ENCODE measurements around the gene NXF1. TPM values are rescaled to one million over a fixed set of nuclear protein-coding genes. Genes with fewer than 3 reads are reported as not detected.

Gene NXF1
- total RNA-seq, 4 donors from 2014 or later: 56.6 to 114 (median 79.6) TPM

DNA sequence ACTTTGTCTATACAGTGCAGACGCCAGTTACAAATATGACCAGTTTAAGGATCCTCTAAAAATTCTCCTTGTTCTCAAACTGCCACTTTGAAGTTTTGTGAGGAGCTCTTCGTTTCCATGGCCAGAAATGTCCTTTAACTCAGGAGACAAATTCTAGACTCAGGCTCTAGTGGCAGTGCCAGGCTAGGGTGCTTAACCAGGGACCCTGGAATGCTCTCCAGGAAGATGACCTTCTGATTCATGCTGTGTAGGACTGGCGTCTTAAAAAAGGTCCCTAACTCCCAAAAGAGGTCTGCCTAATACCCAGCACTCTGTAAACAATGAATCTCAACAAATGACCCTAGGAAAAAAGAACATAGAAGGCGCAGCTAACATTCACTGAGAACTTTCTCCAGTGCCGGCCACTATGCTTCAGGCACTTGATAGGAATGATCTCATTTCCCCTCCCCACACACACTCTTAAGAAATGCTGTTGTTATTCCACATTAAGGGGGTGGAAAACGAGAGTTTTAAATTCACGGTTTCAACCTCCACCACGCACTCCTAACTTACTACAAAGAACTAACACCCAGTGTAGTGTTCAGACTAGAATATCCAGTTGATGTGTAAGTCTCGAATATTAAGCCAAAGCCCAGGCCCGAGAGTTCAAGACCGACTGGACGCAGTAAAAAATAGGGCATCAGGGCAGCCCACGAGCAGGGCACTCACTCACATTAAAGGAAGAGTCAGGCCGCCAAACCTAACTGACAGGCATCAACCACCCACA lies 747 bp downstream of the NXF1 start:
- 2 to 3% methylated on average over 14 of the region's 14 CpGs for WGBS, 2 donors
- TF ChIP-seq POLR2A (IDR thresholded peaks at IDR 0.05): no peak
- TF ChIP-seq, protein P1, sequence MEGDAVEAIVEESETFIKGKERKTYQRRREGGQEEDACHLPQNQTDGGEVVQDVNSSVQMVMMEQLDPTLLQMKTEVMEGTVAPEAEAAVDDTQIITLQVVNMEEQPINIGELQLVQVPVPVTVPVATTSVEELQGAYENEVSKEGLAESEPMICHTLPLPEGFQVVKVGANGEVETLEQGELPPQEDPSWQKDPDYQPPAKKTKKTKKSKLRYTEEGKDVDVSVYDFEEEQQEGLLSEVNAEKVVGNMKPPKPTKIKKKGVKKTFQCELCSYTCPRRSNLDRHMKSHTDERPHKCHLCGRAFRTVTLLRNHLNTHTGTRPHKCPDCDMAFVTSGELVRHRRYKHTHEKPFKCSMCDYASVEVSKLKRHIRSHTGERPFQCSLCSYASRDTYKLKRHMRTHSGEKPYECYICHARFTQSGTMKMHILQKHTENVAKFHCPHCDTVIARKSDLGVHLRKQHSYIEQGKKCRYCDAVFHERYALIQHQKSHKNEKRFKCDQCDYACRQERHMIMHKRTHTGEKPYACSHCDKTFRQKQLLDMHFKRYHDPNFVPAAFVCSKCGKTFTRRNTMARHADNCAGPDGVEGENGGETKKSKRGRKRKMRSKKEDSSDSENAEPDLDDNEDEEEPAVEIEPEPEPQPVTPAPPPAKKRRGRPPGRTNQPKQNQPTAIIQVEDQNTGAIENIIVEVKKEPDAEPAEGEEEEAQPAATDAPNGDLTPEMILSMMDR (IDR thresholded peaks at IDR 0.05): no peak
- intact Hi-C loops (cut with DNase I; ENCODE audit: low total_unique reads): no loop called here
- H3K4me3 ChIP-seq (ENCODE audit: low read depth, poor library complexity, severe bottlenecking): peak overlapping the region; percentile 97
- no peak for DNase-seq (ENCODE audit: low spot score in 2 of 2)

DNA sequence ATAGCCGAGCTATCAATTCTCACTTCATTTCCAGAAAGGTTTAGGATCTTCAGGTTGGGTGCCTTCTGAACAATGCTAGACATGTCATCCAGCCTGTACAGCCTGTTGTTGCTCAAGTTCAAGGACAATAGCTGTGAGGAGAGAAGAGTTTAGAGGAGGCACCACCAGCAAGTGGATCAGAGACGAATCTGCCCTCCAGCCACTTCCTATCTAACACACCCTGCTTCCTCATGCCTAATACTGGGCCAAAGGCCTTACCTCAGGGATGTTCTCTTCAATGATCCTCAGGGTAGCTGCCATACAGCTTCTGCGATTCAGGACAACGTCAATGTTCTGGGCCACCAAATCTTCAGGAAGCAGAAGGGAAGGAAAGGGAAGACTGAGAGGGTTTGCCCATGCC lies 4.2 kb downstream of the NXF1 start:
- intact Hi-C loops (cut with DNase I; ENCODE audit: low total_unique reads): no loop called here
- no peak overlapping the region for H3K4me3 ChIP-seq (ENCODE audit: low read depth, poor library complexity, severe bottlenecking)
- DNase-seq (ENCODE audit: low spot score in 2 of 2): no peak
- WGBS, 2 donors: 78 to 83% methylated on average over 4 of the region's 4 CpGs
- TF ChIP-seq, protein P1 (IDR thresholded peaks at IDR 0.05): no peak
- no peak for TF ChIP-seq POLR2A (IDR thresholded peaks at IDR 0.05)

DNA sequence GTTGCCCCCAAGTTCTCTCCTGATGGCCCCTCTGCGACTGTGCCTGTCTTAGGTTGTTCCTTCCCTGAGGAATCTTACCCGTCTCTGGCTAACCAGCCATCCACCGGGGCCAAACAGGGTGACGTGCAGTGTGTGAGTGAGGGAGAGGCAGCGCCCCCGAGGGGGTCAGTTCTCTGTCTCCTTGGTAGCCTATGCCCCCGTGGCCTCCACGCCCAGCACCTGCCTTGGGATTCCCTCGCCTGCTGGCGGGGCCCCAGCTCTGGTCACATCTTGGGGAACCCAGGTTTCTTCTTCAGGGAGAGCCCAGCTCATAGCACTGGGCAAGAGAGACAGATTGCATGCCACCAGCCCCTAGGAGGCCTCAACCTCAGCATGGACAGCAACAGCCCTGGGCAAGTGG lies 5.8 kb downstream of the NXF1 start:
- intact Hi-C loops (cut with DNase I; ENCODE audit: low total_unique reads): loop anchor here (10.0 kb wide), 1 partner anchor 55 kb away; no protein-coding TSS in a partner anchor
- H3K4me3 ChIP-seq (ENCODE audit: low read depth, poor library complexity, severe bottlenecking): no peak overlapping the region
- 87 to 92% methylated on average over 10 of the region's 10 CpGs for WGBS, 2 donors
- no peak for TF ChIP-seq POLR2A (IDR thresholded peaks at IDR 0.05)
- TF ChIP-seq, protein P1 (IDR thresholded peaks at IDR 0.05): no peak
- no peak for DNase-seq (ENCODE audit: low spot score in 2 of 2)

DNA sequence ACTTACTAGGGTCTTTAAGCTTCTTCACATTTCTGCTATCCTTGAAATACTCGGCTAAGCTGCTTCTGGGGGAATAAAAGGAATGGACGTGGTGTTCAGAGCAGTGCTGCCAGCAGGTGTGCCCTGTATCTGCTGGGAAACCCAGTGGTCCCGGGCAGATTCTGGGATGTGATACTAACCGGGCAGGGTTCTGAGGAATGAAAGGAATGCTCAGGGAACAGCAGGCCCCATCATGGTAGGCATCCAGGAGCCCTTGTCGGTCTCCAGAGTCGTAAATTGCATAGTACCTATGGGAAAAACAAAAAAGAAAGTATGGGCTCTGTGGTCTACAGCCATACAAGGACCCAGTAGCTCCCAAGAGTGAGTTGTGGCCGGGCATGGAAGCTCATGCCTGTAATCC lies 9.0 kb downstream of the NXF1 start:
- TF ChIP-seq POLR2A (IDR thresholded peaks at IDR 0.05): no peak
- 77 to 79% methylated on average over 7 of the region's 7 CpGs for WGBS, 2 donors
- no peak for DNase-seq (ENCODE audit: low spot score in 2 of 2)
- H3K4me3 ChIP-seq (ENCODE audit: low read depth, poor library complexity, severe bottlenecking): no peak overlapping the region
- intact Hi-C loops (cut with DNase I; ENCODE audit: low total_unique reads): loop anchor here (10.0 kb wide), 1 partner anchor 59 kb away; no protein-coding TSS in a partner anchor

DNA sequence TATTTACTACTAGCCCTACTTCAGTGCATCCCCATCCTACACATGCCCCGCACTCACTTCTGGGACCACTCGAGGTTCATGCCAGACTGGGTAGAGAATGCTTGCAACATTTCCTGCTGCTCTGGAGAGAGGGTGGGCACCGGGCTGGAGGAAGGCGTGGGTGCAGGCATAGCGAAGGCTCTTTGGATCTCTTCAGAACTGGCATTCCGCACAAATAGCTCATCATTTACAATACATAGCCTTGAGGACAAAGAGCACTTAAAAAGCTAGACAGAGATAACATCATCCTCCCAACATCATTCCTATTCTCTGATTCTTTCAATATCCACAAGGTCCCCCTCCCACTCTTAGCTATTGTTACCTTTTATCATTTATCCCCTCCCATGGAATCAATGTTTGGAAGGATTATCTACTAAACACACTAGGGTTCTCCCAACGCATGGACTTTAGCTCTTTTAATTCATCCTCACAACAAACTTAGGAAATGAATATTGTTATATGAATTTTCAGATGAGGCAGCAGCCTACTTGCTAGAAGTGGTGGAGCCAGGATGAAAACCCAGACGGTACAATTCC lies 11.0 kb downstream of the NXF1 start:
- DNase-seq (ENCODE audit: low spot score in 2 of 2): no peak
- TF ChIP-seq, protein P1 (IDR thresholded peaks at IDR 0.05): no peak
- TF ChIP-seq POLR2A (IDR thresholded peaks at IDR 0.05): no peak
- 85 to 90% methylated on average over 8 of the region's 8 CpGs for WGBS, 2 donors
- H3K4me3 ChIP-seq (ENCODE audit: low read depth, poor library complexity, severe bottlenecking): no peak overlapping the region
- intact Hi-C loops (cut with DNase I; ENCODE audit: low total_unique reads): loop anchor here (10.0 kb wide), 1 partner anchor 61 kb away; no protein-coding TSS in a partner anchor

DNA sequence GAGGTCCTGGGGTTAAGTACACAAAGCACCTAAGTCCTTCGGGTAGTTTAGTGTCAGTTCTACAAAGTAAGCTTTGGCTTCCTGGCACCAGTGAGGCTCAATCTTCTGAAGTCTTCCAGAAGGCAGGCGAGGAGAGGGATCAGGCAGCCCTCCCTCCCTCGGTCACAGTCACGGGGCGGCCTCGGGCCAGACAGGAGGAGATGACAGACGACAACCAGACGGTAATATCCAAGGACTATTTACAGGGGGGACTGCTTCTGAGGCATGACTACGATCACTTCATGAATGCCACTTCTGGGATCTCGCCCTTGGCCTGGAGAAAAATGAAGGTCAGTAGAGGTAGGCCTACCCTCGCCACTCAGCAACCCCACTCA lies 13.1 kb downstream of the NXF1 start:
- TF ChIP-seq, protein P1 (IDR thresholded peaks at IDR 0.05): no peak
- TF ChIP-seq POLR2A (IDR thresholded peaks at IDR 0.05): no peak
- intact Hi-C loops (cut with DNase I; ENCODE audit: low total_unique reads): loop anchor here (10.0 kb wide), 1 partner anchor 63 kb away; no protein-coding TSS in a partner anchor
- DNase-seq (ENCODE audit: low spot score in 2 of 2): no peak
- WGBS, 2 donors: 22 to 25% methylated on average over 11 of the region's 11 CpGs
- no peak overlapping the region for H3K4me3 ChIP-seq (ENCODE audit: low read depth, poor library complexity, severe bottlenecking)

All from lower leg skin (tissue), 4 donors.